GM18498 (cell line): ENCODE results near the gene NCAM2.
"Not testable (repeated sequence)": the region's sequence is repeated elsewhere in the genome, so short reads cannot be mapped to it uniquely, and the experiment has no call there.

Source experiments
- ATAC-seq: cut with Tn5 transposase; IDR thresholded peaks from one replicate; pipeline ENCODE4 v1.9.1; 2021; ENCODE audit warnings: mild to moderate bottlenecking, moderate library complexity; ENCODE audit not compliant: unreplicated experiment

Gene NCAM2

GRCh38 chr21:21101911-21102310, 103.7 kb downstream of the NCAM2 start:
- no peak for ATAC-seq

DNA sequence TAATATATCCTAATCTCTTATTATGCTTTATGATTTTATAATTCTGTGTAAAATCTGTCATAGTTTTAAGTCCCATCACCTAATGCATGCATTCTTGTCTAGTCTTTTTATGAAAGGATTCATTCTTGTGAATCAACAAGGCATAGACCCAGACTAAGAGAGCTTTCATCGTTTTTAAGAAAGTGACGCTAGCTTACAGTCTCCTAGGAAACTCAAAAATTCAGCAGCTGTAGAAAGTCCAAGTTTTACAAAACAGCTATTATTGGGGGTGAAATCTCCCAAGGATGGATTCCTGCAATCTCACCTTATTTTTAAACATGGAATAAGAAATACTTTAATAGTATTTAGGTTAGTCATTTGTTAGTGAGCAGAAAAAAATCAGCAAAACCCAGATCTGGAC, 104.7 kb downstream of the NCAM2 start:
- ATAC-seq: no peak

DNA sequence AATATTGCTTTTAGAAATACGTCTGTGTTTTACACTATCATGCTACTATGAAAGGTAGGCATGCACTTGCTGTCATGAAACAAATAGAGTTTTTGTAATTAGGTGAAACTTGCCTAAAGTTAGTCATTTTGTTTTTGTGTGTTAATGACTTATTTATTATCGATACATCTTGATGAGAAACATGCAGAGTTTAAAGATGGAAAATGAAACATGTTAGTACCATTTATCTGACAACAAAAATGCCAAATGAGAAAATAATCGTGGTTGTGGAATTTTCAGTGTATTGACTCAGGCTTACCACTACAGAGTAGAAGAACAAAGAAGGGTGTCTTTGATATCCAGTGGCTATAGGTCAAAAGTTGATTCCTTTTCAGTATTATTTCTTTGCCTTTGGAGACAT, 105.5 kb downstream of the NCAM2 start:
- no peak for ATAC-seq

- no peak for ATAC-seq
These were observed 111.5 kb downstream of the NCAM2 start for GRCh38 chr21:21109736-21110135.

DNA sequence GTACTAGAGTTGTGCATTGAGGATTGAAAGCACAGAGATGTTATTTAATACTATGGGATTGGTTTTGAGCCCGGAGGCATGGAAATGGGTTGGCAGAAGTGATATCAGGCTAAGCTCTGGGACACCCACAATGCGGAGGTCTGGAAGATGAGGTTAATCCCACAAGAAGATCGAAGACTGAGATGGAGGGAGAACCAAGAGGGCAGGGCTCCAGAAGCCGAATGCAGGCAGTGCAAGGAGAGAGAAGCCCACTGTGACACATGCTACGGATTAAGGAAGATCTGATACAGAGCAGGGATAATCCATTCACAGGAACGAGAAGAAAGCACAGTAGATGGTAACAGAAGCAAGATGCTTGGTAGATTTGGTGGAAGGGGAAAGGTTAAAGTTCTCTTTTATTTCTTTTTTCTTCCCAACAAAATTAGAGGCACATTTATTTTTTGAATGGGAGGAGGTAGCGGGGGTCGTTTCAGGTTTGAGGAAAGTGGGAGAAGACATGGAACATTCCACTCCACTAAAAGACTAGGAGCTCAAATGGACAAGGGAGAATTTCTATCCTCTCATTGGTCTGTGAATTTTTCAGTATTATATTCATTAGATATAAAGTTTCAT, 113.2 kb downstream of the NCAM2 start:
- ATAC-seq: no peak

- ATAC-seq: no peak
These were observed 116.3 kb downstream of the NCAM2 start for GRCh38 chr21:21114461-21114860.

- no peak for ATAC-seq
These were observed 120.9 kb downstream of the NCAM2 start for GRCh38 chr21:21119091-21119490.

GRCh38 chr21:21122680-21123079, 124.5 kb downstream of the NCAM2 start:
- no peak for ATAC-seq

DNA sequence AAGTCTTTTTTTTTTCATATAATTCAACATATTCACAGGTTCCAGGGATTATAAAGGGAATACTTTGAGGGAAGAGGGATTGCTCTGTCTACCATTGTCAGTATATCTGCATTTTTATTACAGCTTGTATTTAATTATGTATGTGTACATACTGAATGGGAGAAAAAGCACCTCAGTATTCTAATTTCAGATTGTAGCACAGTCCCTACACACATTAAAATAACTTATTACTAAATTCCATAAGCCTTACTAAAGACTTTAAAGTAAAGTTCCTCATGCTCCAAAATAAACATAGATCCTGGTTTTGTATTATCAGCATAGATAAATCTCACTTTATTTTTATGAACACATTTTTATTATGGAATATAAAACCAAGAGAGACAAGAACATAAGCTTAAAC, 134.2 kb downstream of the NCAM2 start:
- ATAC-seq: no peak

DNA sequence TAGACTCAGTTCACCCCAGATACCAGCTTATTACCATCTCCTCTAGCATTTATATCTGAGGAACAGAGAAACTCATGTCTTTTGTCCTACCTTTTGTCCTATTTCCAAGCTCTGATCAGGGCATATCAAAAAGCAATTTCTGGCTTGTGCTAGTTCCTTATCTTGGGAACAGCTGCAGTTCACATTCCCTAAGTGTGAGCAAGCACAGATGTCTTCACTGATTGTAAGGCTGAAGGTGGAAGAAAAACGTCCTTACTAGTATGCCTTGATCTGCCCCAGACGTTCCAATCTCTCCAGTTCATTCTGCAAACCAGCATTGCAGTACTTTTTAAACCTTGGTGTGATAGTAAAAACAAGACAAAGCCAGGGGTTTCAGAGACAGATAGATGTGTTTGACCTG, 139.8 kb downstream of the NCAM2 start:
- ATAC-seq: no peak

DNA sequence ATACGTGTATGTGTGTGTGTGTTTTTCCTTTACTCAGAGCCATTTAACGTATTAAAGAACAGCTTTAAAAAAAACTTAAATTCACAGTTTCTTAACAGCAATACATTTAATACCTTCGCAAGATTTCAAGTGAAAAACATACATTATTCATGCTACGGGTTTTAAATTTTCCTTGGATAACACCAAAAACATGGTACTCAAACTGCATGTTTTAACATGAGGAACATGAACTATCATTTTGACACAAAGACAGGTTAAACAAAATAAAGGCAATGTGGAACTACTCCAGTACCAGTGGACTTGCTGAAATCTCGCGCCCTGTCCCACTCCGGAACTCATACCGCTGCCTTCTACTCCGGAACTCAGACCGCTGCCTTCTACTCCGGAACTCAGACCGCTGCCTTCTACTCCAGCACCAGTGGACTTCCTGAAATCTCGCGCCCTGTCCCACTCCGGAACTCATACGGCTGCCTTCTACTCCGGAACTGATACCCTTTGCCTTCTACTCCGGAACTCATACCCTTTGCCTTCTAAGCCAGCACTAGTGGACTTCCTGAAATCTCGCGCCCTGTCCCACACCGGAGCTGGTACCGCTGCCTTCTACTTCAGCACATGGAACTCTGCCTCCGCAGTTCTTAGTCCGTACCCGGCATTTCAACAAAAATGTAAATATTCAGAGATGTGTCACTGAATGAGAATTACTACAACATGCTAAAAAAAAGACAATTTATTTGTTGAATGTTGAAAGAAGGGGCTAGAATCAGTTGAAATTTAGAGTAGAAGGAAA, 148.6 kb downstream of the NCAM2 start:
- ATAC-seq: no peak

DNA sequence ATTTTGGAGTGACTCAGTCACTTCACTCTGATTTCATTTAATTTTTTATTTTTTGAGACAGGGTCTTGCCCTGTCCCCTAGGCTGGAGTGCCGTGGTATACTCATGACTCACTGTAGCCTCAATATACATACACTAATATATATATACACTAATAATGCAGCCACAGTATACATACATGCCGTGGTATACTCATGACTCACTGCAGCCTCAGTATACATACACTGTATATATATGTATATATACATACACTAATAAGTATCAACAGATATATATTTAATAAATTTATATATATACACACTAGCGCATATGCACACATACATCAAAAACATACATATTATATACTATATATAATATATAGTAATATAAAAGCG, 149.2 kb downstream of the NCAM2 start:
- no peak for ATAC-seq

DNA sequence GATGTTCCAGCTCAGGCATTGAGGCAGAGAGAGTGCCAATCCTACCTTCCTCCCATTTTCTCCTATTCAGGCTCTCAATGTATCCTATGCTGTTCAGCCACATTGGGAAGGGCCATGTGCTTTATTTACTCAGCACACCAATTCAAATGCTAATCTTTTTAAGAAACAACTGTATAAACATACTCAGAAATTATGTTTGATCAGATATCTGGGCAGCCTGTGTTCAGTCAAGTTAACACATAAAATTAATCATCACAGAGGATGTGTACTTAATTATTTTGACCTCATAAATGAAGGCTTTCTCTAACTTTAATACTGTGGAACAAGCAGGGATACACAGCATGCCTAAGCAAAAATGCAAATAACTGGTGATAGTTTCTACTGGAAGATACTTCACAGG, 149.8 kb downstream of the NCAM2 start:
- ATAC-seq: no peak

GRCh38 chr21:21148514-21148913, 150.3 kb downstream of the NCAM2 start:
- no peak for ATAC-seq

DNA sequence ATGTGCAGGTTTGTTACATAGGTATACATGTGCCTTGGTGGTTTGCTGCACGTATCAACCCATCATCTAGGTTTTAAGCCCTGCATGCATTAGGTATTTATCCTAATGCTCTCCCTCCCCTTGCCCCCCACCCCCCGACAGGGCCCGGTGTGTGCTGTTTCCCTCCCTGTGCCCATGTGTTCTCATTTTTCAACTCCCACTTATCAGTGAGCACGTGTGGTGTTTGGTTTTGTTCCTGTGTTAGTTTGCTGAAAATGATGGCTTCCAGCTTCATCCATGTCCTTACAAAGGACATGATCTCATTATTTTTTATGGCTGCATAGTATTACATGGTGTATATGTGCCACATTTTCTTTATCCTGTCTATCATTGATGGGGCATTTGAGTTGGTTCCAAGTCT, 151.2 kb downstream of the NCAM2 start:
- not testable (repeated sequence) for ATAC-seq

DNA sequence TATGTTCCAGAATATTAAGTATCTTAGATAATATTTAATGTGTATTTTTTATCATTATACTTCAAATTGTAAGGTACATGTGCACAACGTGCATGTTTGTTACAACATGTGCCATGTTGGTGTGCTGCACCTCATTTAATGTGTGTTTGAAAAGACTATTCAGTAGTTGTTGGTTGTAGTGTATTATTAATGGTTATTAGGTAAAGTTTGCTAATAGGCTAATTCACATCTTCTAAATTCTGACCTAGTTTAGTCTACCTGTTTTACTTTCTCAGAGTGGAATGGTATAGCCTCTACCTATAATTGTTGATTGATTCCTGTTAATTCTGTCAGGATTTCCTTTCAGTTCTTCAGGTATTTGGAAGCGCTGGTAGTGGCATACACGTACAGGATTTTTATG, 153.0 kb downstream of the NCAM2 start:
- ATAC-seq: no peak

DNA sequence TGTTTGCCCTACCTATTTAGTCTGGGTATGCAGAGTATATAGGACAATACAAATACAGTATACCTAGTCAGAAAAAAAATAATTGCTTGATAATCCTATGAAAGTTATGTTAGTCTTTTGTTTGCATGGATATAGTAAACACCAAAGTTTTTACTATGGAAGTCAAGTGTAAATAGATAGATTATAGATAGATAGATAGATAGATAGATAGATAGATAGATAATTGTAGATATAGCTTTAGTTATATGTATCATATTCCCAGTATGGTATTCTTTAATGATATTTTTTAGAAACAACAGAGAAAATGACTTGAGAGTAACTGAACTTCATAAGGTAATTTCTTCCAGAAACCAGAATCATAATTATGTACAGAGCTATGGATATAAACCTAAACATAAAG, 158.2 kb downstream of the NCAM2 start:
- no peak for ATAC-seq

- ATAC-seq: no peak
These were observed 158.7 kb downstream of the NCAM2 start for GRCh38 chr21:21156957-21157356.

- ATAC-seq: no peak
These were observed 160.2 kb downstream of the NCAM2 start for GRCh38 chr21:21158376-21158918.

GRCh38 chr21:21159253-21159899, 161.2 kb downstream of the NCAM2 start:
- no peak for ATAC-seq

GRCh38 chr21:21162786-21163185, 164.6 kb downstream of the NCAM2 start:
- ATAC-seq: no peak

DNA sequence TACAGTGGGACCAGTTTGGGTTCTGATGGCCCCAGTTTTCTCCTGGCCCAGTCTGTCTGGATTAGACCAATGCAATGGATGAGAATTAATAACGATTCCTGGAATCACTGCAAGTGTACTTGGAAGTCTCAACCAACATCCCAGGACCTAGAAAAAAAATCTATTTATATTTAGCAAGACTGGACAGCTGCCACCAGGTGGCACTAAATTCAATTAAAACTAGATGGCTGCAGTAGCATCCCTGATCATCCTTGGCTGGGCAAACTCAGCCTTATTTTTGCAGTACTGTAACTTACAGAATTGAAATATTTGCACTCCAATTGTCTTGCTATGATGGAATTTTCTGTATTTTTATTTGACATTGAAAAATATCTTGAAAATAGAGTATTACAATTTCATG, 165.7 kb downstream of the NCAM2 start:
- no peak for ATAC-seq
